Measurements from ENCODE around the gene KMT2B. TPM values are rescaled to one million over a fixed set of nuclear protein-coding genes. Genes with fewer than 3 reads are reported as not detected.

The KMT2B gene
- total RNA-seq, 2 donors from 2014 or later, result 32.3 to 89.5 TPM

DNA sequence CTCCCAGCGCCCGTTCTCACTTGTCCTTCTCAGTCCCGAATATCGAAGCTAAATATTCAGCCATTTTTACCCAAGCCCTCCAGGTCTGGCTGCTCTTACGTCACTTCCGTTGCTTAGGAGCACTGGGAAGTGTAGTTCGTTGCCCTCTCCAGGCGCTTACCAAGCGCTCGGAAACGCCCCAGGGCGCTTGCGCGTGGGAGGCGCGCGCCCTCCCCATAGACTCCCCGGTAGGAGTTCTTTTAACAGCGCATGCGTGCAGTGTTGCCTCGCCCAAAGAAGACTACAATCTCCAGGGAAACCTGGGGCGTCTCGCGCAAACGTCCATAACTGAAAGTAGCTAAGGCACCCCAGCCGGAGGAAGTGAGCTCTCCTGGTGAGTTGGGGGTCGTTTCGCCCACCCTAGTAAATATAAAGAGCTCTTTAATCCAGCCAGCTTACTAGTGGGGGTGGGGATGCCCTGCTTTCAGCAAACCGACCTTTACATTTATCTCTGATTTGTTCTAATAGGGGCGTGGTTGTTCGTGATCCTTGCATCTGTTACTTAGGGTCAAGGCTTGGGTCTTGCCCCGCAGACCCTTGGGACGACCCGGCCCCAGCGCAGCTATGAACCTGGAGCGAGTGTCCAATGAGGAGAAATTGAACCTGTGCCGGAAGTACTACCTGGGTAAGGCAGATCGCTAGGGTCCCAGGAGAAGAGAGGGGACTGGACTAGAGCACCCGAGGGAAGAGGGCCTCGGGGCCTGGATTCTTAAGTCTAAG is 27.7 kb downstream of the KMT2B start, which contains the start of the genes PSENEN and U2AF1L4:
TSS of gene PSENEN (plus strand) at position 324 of the 759 bp plus-strand sequence. CDS start at position 604, 280 bp downstream.
TSS of gene U2AF1L4 (minus strand) at position 91 of the 759 bp plus-strand sequence. CDS start at position 64, 27 bp downstream.
- WGBS, result under 1% methylated on average over 40 of the region's 40 CpGs
- H3K27ac ChIP-seq, result peak within 1 kb of the TSS; percentile 99 to 100
- H3K4me1 ChIP-seq (replicated peaks), result peaks cover 16% of the 10 kb centered on the region
- no peaks in the 10 kb centered on the region for H3K27me3 ChIP-seq (replicated peaks; ENCODE audit: insufficient read depth)
- DNase-seq (ENCODE audit: low spot score), result peak; percentile 99
- TF ChIP-seq POLR2AphosphoS5 (IDR thresholded peaks at IDR 0.05) (peak; percentile 99), POLR2A (IDR thresholded peaks at IDR 0.05) (peak; percentile 56)
- TF ChIP-seq, protein P1, sequence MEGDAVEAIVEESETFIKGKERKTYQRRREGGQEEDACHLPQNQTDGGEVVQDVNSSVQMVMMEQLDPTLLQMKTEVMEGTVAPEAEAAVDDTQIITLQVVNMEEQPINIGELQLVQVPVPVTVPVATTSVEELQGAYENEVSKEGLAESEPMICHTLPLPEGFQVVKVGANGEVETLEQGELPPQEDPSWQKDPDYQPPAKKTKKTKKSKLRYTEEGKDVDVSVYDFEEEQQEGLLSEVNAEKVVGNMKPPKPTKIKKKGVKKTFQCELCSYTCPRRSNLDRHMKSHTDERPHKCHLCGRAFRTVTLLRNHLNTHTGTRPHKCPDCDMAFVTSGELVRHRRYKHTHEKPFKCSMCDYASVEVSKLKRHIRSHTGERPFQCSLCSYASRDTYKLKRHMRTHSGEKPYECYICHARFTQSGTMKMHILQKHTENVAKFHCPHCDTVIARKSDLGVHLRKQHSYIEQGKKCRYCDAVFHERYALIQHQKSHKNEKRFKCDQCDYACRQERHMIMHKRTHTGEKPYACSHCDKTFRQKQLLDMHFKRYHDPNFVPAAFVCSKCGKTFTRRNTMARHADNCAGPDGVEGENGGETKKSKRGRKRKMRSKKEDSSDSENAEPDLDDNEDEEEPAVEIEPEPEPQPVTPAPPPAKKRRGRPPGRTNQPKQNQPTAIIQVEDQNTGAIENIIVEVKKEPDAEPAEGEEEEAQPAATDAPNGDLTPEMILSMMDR (IDR thresholded peaks at IDR 0.05), result peak in 2 of 4 experiments; percentile 26 to 48
- no peaks in the 10 kb centered on the region for H3K9me3 ChIP-seq
- intact Hi-C loops (cut with DNase I), result loop anchor here (10.0 kb wide), 1 partner anchor 469 kb away; the partner anchor contains the start of genes ZNF146 and ZNF565
- peak within 1 kb of the TSS; percentile 89 to 94 for H3K4me3 ChIP-seq
- no peaks in the 10 kb centered on the region for H3K36me3 ChIP-seq

DNA sequence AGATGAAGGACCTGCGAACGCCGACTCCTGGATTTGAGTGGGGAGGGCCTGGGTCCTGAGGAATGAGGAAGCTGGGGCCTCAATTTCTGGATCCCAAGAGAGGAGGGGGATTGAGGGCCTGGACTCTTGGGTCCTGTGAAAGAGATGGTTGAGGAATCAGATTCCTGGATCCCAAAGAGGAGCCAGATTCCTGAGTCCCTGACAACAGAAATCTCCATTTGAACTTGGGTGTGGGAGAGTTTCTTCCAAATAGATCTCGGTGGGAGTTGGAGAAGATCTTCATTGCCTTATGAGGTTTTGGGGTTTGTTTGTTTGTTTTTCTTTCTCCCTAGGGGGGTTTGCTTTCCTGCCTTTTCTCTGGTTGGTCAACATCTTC is 28.3 kb downstream of the KMT2B start:
- intact Hi-C loops (cut with DNase I), result loop anchor here (10.0 kb wide), 1 partner anchor 469 kb away; the partner anchor contains the start of genes ZNF146 and ZNF565
- peaks cover 15% of the 10 kb centered on the region for H3K4me1 ChIP-seq (replicated peaks)
- peak overlapping the region; percentile 89 to 94 for H3K4me3 ChIP-seq
- 0% methylated on average over 4 of the region's 4 CpGs for WGBS
- TF ChIP-seq, protein P1 (IDR thresholded peaks at IDR 0.05), result no peak
- TF ChIP-seq POLR2A (IDR thresholded peaks at IDR 0.05) (no peak), POLR2AphosphoS5 (IDR thresholded peaks at IDR 0.05) (no peak)
- no peak for DNase-seq (ENCODE audit: low spot score)
- H3K9me3 ChIP-seq, result no peaks in the 10 kb centered on the region
- peak overlapping the region; percentile 99 to 100 for H3K27ac ChIP-seq
- no peaks in the 10 kb centered on the region for H3K36me3 ChIP-seq
- no peaks in the 10 kb centered on the region for H3K27me3 ChIP-seq (replicated peaks; ENCODE audit: insufficient read depth)

DNA sequence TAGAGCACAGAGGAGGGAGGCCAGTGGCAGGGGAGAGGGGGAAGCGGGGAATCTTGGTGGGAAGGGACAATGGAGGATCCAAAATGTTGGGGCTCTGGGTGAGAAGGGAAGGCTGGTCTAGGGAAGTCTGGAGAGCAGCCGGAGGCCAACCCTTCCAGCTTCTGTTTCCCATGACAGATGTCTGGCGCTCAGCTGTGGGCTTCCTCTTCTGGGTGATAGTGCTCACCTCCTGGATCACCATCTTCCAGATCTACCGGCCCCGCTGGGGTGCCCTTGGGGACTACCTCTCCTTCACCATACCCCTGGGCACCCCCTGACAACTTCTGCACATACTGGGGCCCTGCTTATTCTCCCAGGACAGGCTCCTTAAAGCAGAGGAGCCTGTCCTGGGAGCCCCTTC is 28.7 kb downstream of the KMT2B start:
- no peak overlapping the region for H3K27ac ChIP-seq

DNA sequence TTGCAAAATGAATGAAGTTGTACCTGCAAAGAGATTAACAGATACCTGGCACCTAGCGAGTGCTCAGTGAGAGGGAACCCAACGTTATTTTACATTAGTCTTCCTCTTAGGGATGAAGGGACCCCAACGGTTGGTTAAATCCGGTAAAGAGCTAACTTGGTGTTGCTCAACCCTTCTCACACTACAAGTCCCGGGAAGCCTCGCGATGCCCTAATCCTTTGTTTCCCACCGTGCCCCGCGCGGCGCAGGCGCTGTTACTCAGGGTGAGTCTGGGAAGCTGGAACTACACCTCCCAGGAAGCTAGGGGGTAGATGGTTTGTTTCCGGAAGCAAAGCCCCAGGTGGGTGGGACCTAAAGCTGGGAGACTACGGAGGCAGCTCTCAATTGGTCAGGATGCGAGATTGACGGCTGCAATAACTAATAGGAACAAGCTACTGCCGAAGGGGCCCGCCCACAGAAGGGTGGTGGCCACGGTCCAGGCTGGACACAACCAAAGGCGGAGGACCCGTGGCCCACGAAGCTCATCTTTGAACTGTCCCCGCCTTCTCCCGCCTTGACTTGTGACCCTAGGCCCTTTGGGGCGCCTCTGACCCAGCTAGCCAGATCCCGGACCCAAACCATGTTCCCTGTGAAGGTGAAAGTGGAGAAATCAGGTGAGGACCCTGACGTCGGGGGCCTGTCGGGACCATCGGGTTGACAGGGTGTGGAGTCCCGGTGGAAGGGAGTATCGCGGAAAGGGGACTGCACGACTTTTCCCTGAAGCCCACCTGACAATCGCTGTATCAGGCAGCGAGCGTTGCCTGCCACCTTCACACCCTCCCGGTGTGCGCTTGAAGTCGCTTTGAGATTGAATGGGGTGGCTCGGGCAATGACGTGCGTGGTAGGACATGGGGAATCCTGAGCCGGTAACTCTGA is 30.6 kb downstream of the KMT2B start, which contains the start of gene LIN37:
TSS of gene LIN37 (plus strand) at position 471 of the 915 bp plus-strand sequence. CDS start at position 620, 149 bp downstream.
- Histone ChIP-seq H3K27me3 (replicated peaks; ENCODE audit: insufficient read depth) (no peaks in the 10 kb centered on the region), H3K9me3 (no peaks in the 10 kb centered on the region), H3K36me3 (peaks cover 0 to 10% of the 10 kb centered on the region in 2 donors), H3K4me1 (replicated peaks) (peaks cover 13% of the 10 kb centered on the region), H3K27ac (peak within 1 kb of the TSS; percentile 71 to 77), H3K4me3 (peak within 1 kb of the TSS; percentile 81)
- WGBS, result under 1% methylated on average over 45 of the region's 45 CpGs
- intact Hi-C loops (cut with DNase I), result loop anchor here (10.0 kb wide), 1 partner anchor 466 kb away; the partner anchor contains the start of genes ZNF146 and ZNF565
- peak; percentile 99 for DNase-seq (ENCODE audit: low spot score)
- TF ChIP-seq POLR2A (IDR thresholded peaks at IDR 0.05) (peak; percentile 77), POLR2AphosphoS5 (IDR thresholded peaks at IDR 0.05) (peak; percentile 100)
- TF ChIP-seq, protein P1 (IDR thresholded peaks at IDR 0.05), result peak in 3 of 4 experiments; percentile 8 to 67 (median 60)

More for the DNA sequence above, 28.7 kb downstream of the KMT2B start:
- H3K9me3 ChIP-seq, result no peaks in the 10 kb centered on the region
- no peaks in the 10 kb centered on the region for H3K27me3 ChIP-seq (replicated peaks; ENCODE audit: insufficient read depth)
- no peak for DNase-seq (ENCODE audit: low spot score)
- WGBS, result 90% methylated on average over 5 of the region's 5 CpGs
- H3K4me1 ChIP-seq (replicated peaks), result peaks cover 13% of the 10 kb centered on the region
- no peaks in the 10 kb centered on the region for H3K36me3 ChIP-seq
- TF ChIP-seq POLR2AphosphoS5 (IDR thresholded peaks at IDR 0.05), result no peak
- no peak for TF ChIP-seq POLR2A (IDR thresholded peaks at IDR 0.05)
- TF ChIP-seq, protein P1 (IDR thresholded peaks at IDR 0.05), result no peak
- intact Hi-C loops (cut with DNase I), result loop anchor here (10.0 kb wide), 1 partner anchor 468 kb away; the partner anchor contains the start of genes ZNF146 and ZNF565
- H3K4me3 ChIP-seq, result peak overlapping the region in 1 of 2 donors; percentile 94
